Measurements from ENCODE around the gene RPL27. TPM values are rescaled to one million over a fixed set of nuclear protein-coding genes. Genes with fewer than 3 reads are reported as not detected.

RPL27 gene
- total RNA-seq, 1 experiment from 2014 or later = 3,033 TPM

GRCh38 chr17:43021741-43022512 is 23.7 kb downstream of the RPL27 start, which contains the start of gene VAT1:
VAT1 (minus strand) TSS chr17:43022385; CDS start chr17:43022322, 63 bp downstream.
- DNase-seq = peak; percentile 82 to 90

DNA sequence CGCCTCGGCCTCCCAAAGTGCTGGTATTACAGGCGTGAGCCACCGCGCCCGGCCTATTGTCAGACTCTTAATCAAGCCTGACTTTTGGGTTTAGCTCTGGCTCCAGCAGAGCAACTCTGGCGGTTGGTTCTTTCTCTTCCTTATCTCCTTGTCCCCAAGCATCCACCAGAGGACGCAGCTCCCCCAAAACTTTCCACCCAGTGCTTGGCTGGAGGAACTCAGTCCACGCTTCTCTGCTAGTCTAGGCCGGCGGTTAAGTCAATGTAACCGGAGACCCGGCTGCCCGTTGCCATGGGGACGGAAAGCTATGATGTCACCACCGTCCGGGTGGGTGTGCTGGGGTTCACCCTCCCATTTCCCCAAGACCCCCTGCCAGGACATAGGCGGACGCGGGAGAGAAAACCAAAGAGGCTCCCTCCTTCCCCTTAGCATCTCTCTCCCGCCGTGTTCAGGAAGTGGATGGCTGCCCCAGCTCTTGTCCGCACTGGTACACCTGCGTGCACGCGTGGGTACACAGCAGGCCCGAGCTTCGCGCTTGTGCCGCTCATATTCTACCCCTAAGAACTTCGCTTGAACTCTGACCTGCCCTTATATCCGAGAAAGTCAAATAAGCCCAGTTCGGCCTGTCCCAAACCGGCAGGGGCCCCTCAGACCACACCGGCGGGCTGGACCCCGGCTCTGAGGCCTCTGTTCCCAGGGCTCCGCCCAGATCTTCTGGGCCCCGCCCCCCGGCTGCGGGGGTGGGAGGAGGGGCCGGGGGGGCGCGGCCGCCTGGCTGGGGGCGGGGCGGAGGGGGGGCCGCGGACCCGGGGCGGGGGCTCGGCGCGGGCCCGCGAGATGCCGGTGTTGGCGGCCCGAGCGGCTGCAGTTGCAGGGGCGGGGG is 26.4 kb downstream of the RPL27 start, which contains the start of gene RND2:
Gene RND2 (plus strand): TSS at position 825 of the 883 bp plus-strand sequence. CDS start 117 bp downstream, outside the sequence.
- Histone ChIP-seq H3K9me3 (replicated peaks) (no peaks in the 10 kb centered on the region), H3K36me3 (no peaks in the 10 kb centered on the region), H3K4me1 (peaks cover 5% of the 10 kb centered on the region), H3K27ac (no peak within 1 kb of the TSS), H3K4me3 (peak within 1 kb of the TSS; percentile 59), H3K27me3 (peaks cover 5% of the 10 kb centered on the region; the same call in 1 of the 2 replicates)
- peak; percentile 98 to 99 for DNase-seq

More at GRCh38 chr17:43021741-43022512, 23.7 kb downstream of the RPL27 start, which contains the start of gene VAT1:
- Histone ChIP-seq H3K27ac (peak within 1 kb of the TSS; percentile 45), H3K4me3 (peak within 1 kb of the TSS; percentile 70), H3K36me3 (no peaks in the 10 kb centered on the region; the same call in 1 of the 2 replicates), H3K4me1 (no peaks in the 10 kb centered on the region), H3K27me3 (no peaks in the 10 kb centered on the region), H3K9me3 (replicated peaks) (no peaks in the 10 kb centered on the region)

- H3K4me3 ChIP-seq = peak overlapping the region; percentile 59
- no peaks in the 10 kb centered on the region for H3K36me3 ChIP-seq
- peaks cover 5% of the 10 kb centered on the region; the same call in 1 of the 2 replicates for H3K27me3 ChIP-seq
- no peak for DNase-seq
- peaks cover 9% of the 10 kb centered on the region for H3K4me1 ChIP-seq
- H3K9me3 ChIP-seq (replicated peaks) = no peaks in the 10 kb centered on the region
- no peak overlapping the region for H3K27ac ChIP-seq
Observed at GRCh38 chr17:43025290-43025657, 27.1 kb downstream of the RPL27 start.

GRCh38 chr17:43025766-43026537 is 27.7 kb downstream of the RPL27 start:
- peaks cover 5% of the 10 kb centered on the region; the same call in 1 of the 2 replicates for H3K27me3 ChIP-seq
- no peaks in the 10 kb centered on the region for H3K9me3 ChIP-seq (replicated peaks)
- H3K4me1 ChIP-seq = peaks cover 9% of the 10 kb centered on the region
- DNase-seq = no peak
- no peak overlapping the region for H3K4me3 ChIP-seq
- H3K27ac ChIP-seq = no peak overlapping the region
- no peaks in the 10 kb centered on the region for H3K36me3 ChIP-seq

GRCh38 chr17:43026595-43026994 is 28.4 kb downstream of the RPL27 start:
- no peak for DNase-seq
- Histone ChIP-seq H3K36me3 (no peaks in the 10 kb centered on the region), H3K27ac (no peak overlapping the region)

GRCh38 chr17:43027091-43028032 is 29.1 kb downstream of the RPL27 start:
- Histone ChIP-seq H3K27ac (no peak overlapping the region), H3K4me3 (no peak overlapping the region), H3K27me3 (peaks cover 5% of the 10 kb centered on the region; the same call in 1 of the 2 replicates), H3K36me3 (no peaks in the 10 kb centered on the region), H3K9me3 (replicated peaks) (no peaks in the 10 kb centered on the region), H3K4me1 (peaks cover 9% of the 10 kb centered on the region)
- no peak for DNase-seq

More at GRCh38 chr17:43026595-43026994, 28.4 kb downstream of the RPL27 start:
- Histone ChIP-seq H3K4me1 (peaks cover 9% of the 10 kb centered on the region), H3K4me3 (no peak overlapping the region), H3K27me3 (peaks cover 5% of the 10 kb centered on the region; the same call in 1 of the 2 replicates), H3K9me3 (replicated peaks) (no peaks in the 10 kb centered on the region)

DNA sequence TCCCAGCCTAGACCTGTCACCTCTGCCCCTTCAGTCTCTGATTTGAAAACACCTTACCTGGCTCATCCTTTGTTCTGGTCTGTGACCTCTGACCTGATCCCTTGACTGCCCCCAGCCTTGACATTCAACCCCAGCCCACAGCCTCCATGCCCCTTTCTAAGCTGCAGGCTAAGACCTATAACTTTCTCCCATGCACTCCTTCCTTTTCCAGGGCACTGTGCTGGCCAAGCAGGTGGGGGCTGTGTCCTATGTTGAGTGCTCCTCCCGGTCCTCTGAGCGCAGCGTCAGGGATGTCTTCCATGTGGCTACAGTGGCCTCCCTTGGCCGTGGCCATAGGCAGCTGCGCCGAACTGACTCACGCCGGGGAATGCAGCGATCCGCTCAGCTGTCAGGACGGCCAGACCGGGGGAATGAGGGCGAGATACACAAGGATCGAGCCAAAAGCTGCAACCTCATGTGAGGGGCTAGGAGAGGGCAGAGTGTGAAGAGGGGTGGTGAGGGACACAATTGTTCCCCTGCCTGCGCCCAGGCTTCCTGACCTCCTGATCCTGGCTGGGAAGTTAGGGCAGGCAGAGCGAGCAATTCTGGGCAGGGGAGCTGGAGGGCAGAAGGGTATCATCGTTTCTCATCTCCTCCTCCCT is 30.1 kb downstream of the RPL27 start:
- H3K4me3 ChIP-seq = no peak overlapping the region
- H3K27me3 ChIP-seq = peaks cover 5% of the 10 kb centered on the region; the same call in 1 of the 2 replicates
- H3K27ac ChIP-seq = peak overlapping the region; percentile 9; the same call in 1 of the 2 replicates
- H3K4me1 ChIP-seq = peaks cover 9% of the 10 kb centered on the region
- no peaks in the 10 kb centered on the region for H3K9me3 ChIP-seq (replicated peaks)
- DNase-seq = peak; percentile 65 to 67
- no peaks in the 10 kb centered on the region for H3K36me3 ChIP-seq

DNA sequence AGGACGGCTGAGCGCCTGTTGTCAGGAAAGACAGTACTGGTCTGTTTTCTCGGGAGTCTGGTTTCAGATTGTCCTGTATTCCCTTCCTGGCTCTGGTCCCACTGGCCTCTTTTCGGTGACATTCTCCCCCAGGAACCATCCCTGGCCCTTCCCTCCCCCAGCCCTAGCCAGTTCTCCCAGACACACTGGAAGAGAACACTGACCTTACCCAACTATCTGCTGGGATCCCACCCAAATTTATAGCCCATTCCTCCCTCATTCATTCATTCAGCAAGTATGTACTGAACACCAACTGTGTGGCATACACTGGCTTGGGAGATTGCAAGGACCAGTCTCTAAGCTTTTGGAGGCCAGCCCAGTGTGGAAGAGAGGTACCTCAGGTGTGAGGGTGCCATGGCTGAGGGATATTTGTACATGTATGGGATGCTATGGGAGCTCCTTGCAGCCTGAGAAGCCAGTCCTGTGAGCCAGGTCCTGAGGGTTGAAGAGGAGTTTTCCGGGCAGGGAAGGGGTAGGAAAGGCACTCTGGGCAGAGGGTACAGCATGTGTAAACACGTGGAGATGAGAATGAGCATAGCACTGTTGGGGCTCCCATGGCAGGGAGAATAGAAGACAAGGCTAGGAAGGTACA is 32.0 kb downstream of the RPL27 start:
- peak in 1 of 2 experiments; percentile 63 for DNase-seq

DNA sequence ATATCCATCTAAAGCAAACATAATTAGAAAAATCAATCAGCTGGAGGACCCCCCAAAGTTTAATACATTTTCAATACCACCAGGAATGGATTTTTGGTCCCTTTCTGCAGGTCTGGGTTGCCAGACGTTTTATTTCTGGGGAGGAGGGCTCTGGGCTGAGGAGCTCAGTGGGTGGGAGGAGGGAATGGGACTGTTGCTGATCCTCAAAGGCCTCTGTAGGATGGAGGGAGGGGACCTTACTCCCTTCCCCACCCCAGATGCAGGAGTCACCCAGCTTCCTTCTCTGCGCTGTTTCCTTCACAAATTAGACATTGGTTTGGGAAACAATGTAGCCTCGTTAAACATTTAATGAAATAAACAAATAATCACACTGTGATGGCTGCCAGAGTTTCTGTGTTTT is 33.4 kb downstream of the RPL27 start:
- H3K4me1 ChIP-seq = peaks cover 16% of the 10 kb centered on the region
- H3K27me3 ChIP-seq = peaks cover 5% of the 10 kb centered on the region; the same call in 1 of the 2 replicates
- no peak overlapping the region for H3K27ac ChIP-seq
- H3K4me3 ChIP-seq = no peak overlapping the region
- DNase-seq = no peak
- no peaks in the 10 kb centered on the region for H3K36me3 ChIP-seq
- H3K9me3 ChIP-seq (replicated peaks) = no peaks in the 10 kb centered on the region

More for the DNA sequence above, 32.0 kb downstream of the RPL27 start:
- Histone ChIP-seq H3K36me3 (no peaks in the 10 kb centered on the region), H3K9me3 (replicated peaks) (no peaks in the 10 kb centered on the region), H3K4me1 (peaks cover 16% of the 10 kb centered on the region), H3K27ac (no peak overlapping the region), H3K4me3 (no peak overlapping the region), H3K27me3 (peaks cover 5% of the 10 kb centered on the region; the same call in 1 of the 2 replicates)

- H3K9me3 ChIP-seq (replicated peaks) = no peaks in the 10 kb centered on the region
- no peaks in the 10 kb centered on the region for H3K36me3 ChIP-seq
- peaks cover 14% of the 10 kb centered on the region for H3K4me1 ChIP-seq
- H3K27ac ChIP-seq = no peak overlapping the region
- peak in 1 of 2 experiments; percentile 13 for DNase-seq
- no peak overlapping the region for H3K4me3 ChIP-seq
- peaks cover 3% of the 10 kb centered on the region; the same call in 1 of the 2 replicates for H3K27me3 ChIP-seq
Observed at GRCh38 chr17:43033948-43034881, 36.0 kb downstream of the RPL27 start.

DNA sequence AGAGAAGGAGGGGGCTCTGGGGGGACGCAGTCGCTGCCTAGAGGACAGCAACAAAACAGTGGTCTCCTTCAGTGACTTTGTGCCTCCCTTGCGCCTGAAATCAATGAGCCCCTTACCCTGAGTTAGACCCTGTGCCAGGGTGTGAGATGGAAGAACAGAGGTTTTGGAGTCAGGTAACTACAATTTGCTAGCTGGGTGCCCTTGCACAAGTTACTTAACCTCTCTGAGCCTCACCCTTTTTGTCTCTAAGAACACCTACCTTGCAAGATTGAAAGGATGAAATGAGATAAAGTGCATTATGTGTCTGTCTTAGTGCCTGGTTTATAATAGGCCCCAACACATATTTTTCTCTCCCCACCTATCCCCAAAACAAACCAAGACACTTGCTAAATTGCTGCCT is 36.7 kb downstream of the RPL27 start:
- DNase-seq = no peak
- H3K27me3 ChIP-seq = no peaks in the 10 kb centered on the region
- peaks cover 10% of the 10 kb centered on the region; the same call in 1 of the 2 replicates for H3K4me1 ChIP-seq
- H3K36me3 ChIP-seq = no peaks in the 10 kb centered on the region
- H3K27ac ChIP-seq = no peak overlapping the region
- H3K4me3 ChIP-seq = no peak overlapping the region
- no peaks in the 10 kb centered on the region for H3K9me3 ChIP-seq (replicated peaks)

Measured in SJCRH30 (cell line).